NCI-H2227 (cell line): ENCODE data around the gene TBX6.
"Not testable (repeated sequence)": the region's sequence is repeated elsewhere in the genome, so short reads cannot be mapped to it uniquely, and the experiment has no call there.

Experiments used
- DNase-seq: peaks from one replicate; lab custom pipeline; 2025; ENCODE audit not compliant: unreplicated experiment; lab: John Stamatoyannopoulos, UW

TBX6 gene, protein sequence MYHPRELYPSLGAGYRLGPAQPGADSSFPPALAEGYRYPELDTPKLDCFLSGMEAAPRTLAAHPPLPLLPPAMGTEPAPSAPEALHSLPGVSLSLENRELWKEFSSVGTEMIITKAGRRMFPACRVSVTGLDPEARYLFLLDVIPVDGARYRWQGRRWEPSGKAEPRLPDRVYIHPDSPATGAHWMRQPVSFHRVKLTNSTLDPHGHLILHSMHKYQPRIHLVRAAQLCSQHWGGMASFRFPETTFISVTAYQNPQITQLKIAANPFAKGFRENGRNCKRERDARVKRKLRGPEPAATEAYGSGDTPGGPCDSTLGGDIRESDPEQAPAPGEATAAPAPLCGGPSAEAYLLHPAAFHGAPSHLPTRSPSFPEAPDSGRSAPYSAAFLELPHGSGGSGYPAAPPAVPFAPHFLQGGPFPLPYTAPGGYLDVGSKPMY

DNA sequence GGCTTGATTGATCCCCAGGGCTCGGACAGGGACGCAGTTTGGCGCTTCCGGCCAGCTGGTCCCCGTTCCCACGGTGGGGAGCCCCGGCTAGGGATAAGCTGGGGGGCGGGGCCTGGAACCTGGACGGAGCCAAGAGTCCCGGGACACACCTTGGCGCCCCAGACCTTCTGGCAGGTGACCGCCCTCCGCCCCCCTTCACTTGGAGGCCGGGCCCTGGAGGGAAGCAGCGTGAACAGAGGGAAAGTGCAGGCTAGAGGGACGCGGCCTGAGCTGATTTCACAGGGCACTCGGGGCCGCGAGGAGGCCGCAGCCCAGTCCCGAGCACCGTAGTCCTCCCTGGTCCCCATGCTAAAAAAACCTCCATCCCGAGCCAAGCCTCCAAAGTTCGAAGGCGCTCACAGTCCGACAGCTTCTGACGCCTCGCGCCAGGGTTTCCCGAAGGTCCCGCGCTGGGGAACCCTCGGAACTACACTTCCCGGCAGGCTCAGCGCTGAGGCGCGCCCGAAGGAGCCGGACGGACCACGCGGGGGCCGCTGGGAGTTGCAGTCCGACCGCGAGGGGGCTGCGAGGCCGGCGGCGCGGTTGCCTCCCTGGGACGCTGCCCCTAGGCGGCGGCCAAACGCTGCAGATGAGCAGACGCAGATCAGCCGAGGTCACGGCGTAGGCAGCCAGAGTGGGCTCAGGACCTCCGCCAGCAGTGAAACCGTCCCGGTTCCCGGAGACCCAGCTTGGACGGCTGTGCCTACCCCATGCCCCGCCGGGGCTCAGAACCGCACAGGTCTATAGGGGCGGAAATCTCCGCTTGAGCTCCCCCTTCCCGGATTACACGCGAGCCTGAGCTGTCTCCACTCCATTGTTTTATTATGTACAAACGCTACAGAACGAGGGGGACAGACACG is at the start of gene TBX6:
Gene TBX6 (minus strand): TSS at position 451 of the 899 bp plus-strand sequence. CDS start 731 bp downstream, outside the sequence.
- peak; percentile 96 for DNase-seq

DNA sequence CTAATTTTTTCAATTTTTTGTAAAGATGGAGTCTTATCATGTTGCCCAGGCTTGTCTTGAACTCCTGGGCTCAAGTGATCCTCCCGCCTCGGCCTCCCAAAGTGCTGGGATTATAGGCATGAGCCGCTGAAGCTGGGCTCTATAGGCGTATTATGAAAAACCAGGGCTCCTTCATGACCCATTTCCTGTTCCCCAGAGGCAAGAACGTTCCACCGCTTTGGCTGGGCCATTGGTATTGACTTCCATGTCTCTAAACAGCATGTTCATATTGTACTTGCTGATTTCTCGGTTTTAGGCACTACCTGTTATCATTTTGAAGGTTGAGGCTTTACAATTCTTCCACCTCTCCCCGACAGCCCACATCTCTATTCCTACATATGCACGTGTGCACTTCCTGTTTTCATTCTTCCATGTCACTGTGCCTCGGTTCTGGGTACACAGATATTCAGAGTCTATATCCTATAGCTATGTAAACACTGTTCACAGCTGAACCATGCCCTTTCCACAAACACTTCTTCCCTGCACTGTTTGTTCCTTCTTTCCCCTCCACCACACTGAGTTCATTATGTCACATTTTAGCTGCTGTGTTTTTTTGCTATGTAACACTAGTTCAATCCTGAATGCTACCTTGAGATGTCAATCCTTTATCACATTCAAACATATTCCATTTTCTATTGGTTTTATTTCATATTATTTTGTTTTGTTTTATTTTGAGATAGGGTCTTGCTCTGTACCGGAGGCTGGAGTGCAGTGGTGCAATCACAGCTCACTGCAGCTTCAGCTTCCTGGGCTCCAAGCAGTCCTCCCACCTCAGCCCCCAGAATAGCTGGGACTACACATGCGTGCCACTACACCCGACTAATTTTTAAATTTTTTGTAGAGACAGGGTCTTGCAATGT is 48.1 kb upstream of the TBX6 start:
- no peak for DNase-seq

DNA sequence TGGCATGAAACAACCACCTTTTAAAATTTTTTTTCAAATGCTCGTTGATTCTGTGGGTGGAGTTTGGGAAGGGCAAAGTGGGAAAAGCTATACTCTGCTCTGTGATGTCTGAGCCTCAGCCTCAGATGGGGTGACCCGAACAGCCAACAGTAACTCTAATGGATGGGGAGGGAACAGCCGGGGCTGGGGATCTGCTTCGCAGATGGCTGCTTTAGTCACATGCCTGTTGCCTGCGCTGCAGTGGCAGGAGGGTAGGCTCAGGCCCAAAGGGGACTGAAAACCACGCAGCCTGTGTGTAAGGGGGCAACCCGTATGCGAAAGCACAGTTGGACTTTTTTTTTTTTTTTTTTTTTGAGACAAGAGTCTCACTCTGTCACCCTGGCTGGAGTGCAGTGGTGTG is 46.2 kb upstream of the TBX6 start:
- peak; percentile 31 for DNase-seq

DNA sequence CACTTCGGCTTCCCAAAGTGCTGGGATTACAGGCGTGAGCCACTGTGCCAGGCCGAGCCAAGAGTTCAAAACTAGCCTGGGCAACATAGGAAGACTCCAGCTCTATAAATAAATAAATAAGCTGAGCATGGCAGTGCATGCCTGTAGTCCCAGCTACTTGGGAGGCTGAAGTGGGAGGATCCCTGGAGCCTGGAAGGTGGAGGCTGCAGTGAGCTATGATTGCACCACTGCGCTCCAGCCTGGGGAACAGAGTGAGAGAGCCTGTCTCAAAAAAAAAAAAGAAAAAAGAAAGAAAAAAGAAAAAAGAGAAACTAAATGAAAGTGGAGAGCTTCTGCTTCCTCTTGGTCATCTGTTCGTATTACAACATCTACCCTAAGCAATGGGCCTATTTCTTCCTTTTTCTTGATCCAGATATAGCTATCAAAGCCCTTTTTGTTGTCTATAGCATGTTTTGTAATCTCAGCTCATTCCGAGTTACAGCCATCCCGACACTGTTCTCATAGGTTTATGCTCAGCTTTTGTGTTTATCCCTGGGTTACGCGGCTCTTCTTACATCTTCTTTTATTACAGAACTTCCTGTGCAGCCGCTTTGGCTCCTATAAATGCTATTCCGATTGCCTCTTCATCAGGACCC is 45.4 kb upstream of the TBX6 start:
- DNase-seq = no peak

DNA sequence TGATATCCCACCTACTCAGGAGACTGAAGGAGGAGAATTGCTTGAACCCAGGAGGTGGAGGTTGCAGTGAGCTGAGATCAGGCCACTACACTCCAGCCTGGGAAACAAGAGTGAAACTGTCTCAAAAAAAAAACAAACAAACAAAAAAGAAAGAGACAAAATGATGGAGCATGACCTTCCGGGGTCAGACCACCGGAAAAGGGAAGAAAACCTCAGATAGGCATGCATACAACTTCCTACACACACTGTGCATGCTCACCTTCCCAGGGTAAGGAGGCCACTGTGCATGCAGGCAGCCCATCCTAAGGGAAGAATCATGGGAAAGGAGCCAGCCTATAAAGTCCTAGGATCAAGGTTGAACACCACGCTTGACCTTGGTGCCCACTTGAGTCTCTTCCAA is 40.9 kb upstream of the TBX6 start:
- DNase-seq = no peak

DNA sequence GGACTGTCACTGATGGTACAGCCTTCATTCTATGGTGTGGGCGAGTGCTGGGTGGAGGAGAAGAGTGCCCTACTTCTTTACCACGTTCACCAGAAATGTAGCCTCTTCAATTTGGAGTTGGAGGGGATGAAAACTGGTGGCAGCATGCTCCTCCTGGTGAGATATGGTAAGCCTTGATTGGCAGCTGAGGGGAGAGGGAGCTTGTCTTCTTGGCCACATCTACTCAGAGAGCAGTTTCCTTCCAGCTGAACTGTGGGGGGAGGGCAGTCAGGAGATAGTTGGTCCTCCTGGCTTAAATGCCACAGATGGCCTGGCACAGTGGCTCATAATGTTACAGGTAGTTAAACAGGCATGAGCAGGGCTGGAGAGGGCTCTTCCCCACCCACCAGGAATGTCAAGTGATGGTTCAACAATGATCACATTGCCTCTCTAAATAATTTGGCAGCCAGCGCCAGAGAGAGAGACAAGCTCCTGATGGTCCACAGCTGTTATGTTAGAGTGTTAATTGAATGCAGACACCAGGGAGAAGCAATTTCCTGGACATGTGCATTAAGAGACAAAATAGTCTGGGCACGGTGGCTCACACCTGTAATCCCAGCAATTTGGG is 40.2 kb upstream of the TBX6 start:
- DNase-seq = peak; percentile 65

DNA sequence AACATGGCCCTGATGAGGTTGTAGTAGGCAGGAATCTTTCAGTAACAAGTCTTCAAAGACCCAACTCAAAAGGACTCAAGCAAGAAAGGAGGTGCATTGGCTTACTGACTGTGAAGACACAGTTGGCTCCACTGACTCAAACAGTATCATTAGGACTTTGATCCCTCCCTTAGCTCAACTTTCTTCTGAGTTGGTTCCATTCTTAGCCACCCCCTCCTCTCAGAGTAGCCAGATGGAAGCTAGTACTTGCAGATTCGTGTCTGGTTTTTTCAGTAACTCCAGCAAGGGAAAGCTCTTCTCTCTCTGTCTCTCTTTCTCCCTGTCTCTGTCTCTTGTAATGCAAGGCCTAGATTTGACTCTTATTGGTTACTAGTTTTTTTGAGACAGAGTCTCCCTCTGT is 36.3 kb upstream of the TBX6 start:
- DNase-seq = no peak

DNA sequence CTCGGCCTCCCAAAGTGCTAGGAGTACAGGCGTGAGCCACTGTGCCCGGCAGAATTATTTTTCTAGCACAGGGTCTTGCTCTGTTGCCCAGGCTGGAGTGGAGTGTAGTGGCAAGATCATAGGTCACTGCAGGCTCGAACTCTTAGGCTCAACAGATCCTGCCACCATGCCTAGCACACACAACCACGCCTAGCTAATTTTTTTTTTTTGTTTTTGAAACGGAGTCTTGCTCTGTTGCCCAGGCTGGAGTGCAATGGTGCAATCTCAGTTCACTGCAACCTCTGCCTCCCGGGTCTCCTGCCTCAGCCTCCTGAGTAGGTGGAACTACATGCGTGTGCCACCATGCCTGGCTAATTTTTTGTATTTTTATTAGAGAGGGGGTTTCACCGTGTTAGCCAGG is 34.0 kb upstream of the TBX6 start:
- DNase-seq = not testable (repeated sequence)

DNA sequence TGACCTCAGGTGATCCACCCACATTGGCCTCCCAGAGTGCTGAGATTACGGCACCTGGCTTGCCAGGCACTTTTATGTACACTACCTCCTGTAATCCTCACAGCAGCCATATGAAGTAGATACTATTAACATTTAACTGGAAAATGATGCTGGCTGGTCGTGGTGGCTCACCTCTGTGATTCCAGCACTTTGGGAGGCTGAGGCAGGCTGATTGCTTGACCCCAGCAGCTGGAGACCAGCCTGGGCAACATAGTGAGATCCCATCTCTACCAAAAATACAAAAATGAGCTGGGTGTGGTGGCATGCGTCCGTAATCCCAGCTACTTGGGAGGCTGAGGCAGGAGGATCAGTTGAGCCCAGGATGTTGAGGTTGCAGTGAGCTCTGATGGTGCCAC is 33.3 kb upstream of the TBX6 start:
- DNase-seq = no peak

DNA sequence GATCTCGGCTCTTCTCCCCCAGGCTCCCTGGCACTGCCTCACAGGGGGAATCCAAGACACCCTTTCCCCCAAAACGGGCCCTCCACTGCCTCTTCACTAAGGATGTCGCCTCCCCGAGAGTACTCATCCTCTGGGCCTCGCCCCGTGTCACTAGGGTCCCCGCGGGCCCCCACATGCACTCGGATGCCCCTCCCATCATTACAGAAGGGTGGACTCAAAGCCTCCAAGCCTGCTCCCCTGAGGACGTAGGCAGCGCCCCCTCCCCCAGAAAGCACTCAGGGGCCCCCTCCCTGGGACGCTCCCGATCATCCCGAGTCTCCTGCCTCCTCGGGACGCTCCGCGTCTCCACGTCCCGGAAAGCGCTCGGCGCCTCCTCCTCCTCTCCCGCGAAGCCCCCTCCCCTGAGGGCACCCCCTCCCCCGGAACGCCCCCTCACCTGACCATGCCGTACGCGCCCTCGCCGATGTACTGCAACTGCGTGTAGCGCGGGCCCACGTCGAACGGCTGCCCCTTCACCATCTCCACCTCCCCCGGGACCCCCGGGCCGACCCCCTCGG is 31.0 kb upstream of the TBX6 start:
- DNase-seq = peak; percentile 80

DNA sequence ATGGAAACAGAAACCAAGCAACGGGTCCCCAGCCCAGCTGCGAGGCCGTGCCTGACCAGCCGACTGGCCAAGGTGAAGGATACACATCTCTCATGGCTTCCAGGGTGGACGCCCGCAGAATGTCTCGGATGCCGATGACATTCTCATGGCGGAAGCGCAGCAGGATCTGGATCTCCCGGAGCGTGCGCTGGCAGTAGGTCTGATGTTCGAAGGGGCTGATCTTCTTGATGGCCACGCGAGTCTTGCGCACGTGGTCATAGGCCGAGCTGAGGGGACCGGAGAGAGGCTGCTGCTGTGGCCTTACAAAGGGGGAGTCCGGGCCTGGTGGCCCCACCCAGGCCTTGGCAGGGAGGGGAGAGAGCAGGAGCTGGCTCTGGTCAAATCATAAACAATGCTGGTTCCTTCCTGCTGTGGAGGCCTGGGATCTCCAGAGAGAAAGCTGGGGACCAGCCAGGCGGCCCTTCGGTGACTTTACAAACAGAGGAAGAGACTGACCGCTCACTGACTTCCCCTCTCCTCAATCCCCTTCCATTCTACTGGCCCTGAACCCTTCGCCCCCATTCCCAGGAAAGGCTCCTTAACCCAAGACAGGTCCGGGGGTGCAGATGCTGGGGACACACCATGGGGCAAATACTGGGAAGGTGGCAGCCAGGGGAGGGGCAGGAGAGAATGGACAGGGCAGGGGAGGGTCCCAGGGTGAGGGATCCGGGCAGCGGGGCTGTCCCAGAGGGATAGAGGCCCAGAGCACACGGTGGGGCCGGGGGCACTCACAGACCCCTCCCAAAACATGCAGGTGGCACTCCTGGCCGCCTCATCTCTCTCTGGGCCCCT is 30.2 kb upstream of the TBX6 start:
- DNase-seq = no peak

DNA sequence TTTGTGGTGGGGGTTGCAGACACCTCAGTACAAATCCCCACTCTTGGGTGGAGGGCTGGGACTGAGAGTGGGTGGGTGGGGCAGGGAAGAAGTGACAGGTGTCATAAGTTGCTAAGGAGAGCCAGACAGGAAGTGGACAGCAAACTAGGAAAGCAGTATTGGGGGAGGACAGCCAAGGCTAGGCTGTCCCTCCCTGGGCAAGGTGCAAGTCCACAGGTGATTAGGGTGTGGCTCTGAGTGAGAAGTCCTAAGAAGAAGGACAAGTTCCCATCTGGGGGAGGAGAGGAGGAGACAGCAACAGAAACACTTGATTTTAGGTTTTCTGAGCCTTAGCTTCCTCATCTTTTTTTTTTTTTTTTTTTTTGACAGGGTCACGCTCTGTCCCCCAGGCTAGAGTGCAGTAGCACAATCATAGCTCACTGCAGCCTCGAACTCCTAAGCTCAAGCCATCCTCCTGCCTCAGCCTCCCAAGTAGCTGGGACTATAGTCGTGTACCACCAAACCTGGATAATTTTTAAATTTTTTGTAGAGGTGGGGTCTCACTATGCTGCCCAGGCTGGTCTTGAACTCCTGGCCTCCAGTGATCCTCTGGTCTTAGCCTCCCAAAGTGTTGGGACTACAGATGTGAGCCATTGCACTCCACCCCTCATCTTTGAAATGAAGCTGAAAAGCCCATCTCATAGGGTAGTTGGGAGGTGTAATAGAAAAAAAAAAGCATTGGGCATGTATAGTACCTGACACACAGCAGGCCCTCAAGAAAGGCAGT is 28.8 kb upstream of the TBX6 start:
- no peak for DNase-seq

DNA sequence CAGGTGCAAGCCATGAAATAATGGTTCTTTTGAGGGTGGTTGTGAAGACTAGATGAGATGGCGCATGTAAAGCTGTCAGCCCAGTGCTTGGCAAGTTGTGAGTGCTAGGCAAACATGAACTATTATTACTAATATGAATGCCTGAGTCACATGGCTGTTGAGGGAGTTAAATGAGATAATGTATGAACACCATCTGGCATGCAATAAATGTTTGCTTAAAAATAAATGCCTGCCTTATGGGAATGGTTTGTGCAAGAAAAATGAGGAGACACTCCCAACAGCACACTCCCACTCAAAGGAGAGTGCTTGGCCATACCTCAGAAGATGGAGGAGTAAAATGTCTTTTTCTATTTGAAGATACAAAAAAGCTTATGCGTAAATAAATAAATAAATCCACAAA is 27.7 kb upstream of the TBX6 start:
- no peak for DNase-seq

DNA sequence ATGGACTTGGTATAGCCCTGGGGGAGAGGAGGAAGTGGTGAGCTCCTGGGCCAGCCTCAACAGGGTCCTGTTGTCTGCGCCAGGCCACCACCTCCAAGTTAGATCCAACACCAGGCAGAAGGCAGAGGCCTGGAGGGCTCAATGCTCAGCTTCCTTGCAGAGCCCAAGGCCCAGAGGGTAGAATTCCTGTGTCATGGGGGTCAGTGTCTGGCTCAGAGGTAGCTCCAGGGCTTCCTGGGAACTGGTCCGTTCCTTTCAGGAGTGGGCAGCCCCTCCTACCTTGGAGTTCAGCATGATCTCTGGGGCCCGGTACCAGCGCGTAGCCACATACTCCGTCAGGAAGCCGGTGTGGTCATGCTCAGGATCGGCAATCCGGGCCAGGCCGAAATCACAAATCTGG is 26.0 kb upstream of the TBX6 start:
- no peak for DNase-seq

DNA sequence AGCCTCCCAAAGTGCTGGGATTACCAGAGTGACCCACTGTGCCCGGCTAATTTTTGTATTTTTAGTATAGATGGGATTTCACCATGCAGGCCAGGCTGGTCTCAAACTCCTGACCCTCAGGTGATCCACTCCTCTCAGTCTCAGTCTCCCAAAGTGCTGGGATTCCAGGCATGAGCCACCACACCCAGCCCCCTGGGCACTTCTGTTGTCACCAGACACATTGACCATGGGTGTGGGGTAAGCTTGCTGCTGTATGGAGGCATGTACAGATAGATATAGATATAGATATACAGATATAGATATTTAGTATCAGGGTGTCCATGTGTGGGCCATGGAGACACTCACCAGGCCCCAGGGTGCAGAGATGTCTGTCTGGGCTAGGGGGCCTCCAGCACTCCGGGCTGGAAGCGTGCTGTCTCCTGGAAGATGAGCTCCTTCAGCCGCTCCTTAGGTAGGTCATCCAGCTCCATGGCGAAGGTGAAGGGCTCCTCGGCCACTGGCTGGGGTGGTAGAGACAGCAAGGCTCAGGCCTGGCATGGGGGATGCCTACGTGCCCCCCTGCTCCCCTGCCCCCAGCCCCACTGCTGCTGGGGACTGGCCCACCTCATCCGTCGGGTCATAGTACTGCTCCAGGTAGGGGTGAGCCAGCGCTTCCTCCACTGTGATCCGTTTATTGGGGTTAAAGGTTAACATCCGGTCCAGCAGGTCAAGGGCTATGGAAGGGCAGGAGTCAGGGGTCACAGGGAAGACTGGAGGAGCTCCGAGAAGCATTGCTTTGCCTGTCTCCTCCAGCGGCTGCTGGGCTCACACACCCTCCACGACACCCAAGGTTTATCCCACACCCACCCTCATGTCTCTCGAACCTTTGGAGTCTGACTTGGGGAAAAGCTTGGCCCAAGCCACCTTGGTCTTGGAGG is 24.8 kb upstream of the TBX6 start:
- DNase-seq = no peak

DNA sequence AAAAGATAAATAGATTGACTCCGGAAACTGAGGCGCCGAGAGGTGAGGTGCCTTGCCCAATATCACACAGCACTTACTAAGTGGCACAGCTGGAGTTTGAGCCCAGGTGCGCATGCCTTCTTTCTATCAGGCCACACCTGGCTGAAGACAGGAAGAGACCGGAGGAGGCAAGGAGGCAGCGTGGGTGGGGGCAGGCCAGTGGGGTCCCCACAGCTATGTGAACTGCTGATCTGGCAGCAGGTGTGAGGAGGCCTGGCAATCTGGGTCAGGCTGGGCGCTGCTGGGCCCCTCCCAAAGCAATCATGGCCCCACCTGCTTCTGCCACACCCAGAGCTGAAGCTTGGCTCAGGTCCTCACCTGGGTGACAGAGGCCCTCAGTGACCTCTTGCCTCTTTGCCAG is 23.5 kb upstream of the TBX6 start:
- no peak for DNase-seq

DNA sequence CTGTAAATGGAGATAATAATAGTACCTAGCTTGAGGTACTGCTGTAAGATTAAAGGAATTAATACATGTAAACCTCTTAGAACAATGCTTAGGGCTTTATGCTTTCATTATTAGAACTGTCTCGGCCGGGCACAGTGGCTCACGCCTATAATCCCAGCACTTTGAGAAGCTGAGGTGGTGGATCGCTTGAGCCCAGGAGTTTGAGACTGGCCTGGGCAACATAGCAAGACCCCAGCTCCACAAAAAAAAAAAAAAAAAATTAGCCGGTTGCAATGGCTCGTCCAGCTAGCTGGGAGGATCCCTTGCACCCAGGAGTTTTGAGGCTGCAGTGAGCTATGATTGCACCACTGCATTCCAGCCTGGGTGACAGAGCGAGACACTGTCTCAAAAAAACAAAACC is 23.1 kb upstream of the TBX6 start:
- not testable (repeated sequence) for DNase-seq
